ENCODE results near the gene ZBTB7C. TPM values are rescaled to one million over a fixed set of nuclear protein-coding genes. Genes with fewer than 3 reads are reported as not detected.

Gene ZBTB7C
- total RNA-seq, 1 donor from 2014 or later = 0.11 TPM

- H3K27me3 Mint-ChIP-seq (ENCODE audit: unreplicated experiment) = peaks cover 45% of the 10 kb centered on the region
- no peaks in the 10 kb centered on the region for H3K4me1 Mint-ChIP-seq (ENCODE audit: unreplicated experiment)
- H3K4me3 Mint-ChIP-seq (ENCODE audit: unreplicated experiment) = no peak overlapping the region
- H3K27ac Mint-ChIP-seq (ENCODE audit: unreplicated experiment) = no peak overlapping the region
- TF ChIP-seq CTCF (IDR thresholded peaks at IDR 0.05) = no peak
- DNase-seq (ENCODE audit: extremely low spot score, unreplicated experiment) = no peak
- H3K36me3 Mint-ChIP-seq (ENCODE audit: unreplicated experiment) = no peaks in the 10 kb centered on the region
- no peaks in the 10 kb centered on the region for H3K9me3 Mint-ChIP-seq (ENCODE audit: unreplicated experiment)
Measured at GRCh38 chr18:48149020-48149685, 260.0 kb downstream of the ZBTB7C start.

GRCh38 chr18:48142994-48143393 lies 266.2 kb downstream of the ZBTB7C start:
- no peak for TF ChIP-seq CTCF (IDR thresholded peaks at IDR 0.05)
- peaks cover 37% of the 10 kb centered on the region for H3K27me3 Mint-ChIP-seq (ENCODE audit: unreplicated experiment)

GRCh38 chr18:48142353-48142752 lies 266.8 kb downstream of the ZBTB7C start:
- no peaks in the 10 kb centered on the region for H3K36me3 Mint-ChIP-seq (ENCODE audit: unreplicated experiment)
- H3K4me1 Mint-ChIP-seq (ENCODE audit: unreplicated experiment) = peaks cover 19% of the 10 kb centered on the region
- H3K9me3 Mint-ChIP-seq (ENCODE audit: unreplicated experiment) = no peaks in the 10 kb centered on the region
- TF ChIP-seq CTCF (IDR thresholded peaks at IDR 0.05) = no peak
- DNase-seq (ENCODE audit: extremely low spot score, unreplicated experiment) = no peak
- H3K27me3 Mint-ChIP-seq (ENCODE audit: unreplicated experiment) = peaks cover 43% of the 10 kb centered on the region
- H3K4me3 Mint-ChIP-seq (ENCODE audit: unreplicated experiment) = no peak overlapping the region
- H3K27ac Mint-ChIP-seq (ENCODE audit: unreplicated experiment) = no peak overlapping the region

More at GRCh38 chr18:48142994-48143393, 266.2 kb downstream of the ZBTB7C start:
- no peaks in the 10 kb centered on the region for H3K9me3 Mint-ChIP-seq (ENCODE audit: unreplicated experiment)
- H3K4me3 Mint-ChIP-seq (ENCODE audit: unreplicated experiment) = no peak overlapping the region
- no peaks in the 10 kb centered on the region for H3K36me3 Mint-ChIP-seq (ENCODE audit: unreplicated experiment)
- no peak overlapping the region for H3K27ac Mint-ChIP-seq (ENCODE audit: unreplicated experiment)
- DNase-seq (ENCODE audit: extremely low spot score, unreplicated experiment) = no peak
- peaks cover 14% of the 10 kb centered on the region for H3K4me1 Mint-ChIP-seq (ENCODE audit: unreplicated experiment)

GRCh38 chr18:48140731-48141130 lies 268.5 kb downstream of the ZBTB7C start:
- Mint-ChIP-seq H3K27me3 (ENCODE audit: unreplicated experiment) (peaks cover 47% of the 10 kb centered on the region), H3K36me3 (ENCODE audit: unreplicated experiment) (no peaks in the 10 kb centered on the region), H3K9me3 (ENCODE audit: unreplicated experiment) (no peaks in the 10 kb centered on the region), H3K4me3 (ENCODE audit: unreplicated experiment) (no peak overlapping the region), H3K4me1 (ENCODE audit: unreplicated experiment) (peaks cover 28% of the 10 kb centered on the region), H3K27ac (ENCODE audit: unreplicated experiment) (no peak overlapping the region)
- DNase-seq (ENCODE audit: extremely low spot score, unreplicated experiment) = no peak
- no peak for TF ChIP-seq CTCF (IDR thresholded peaks at IDR 0.05)

- Mint-ChIP-seq H3K9me3 (ENCODE audit: unreplicated experiment) (no peaks in the 10 kb centered on the region), H3K4me1 (ENCODE audit: unreplicated experiment) (peaks cover 30% of the 10 kb centered on the region), H3K4me3 (ENCODE audit: unreplicated experiment) (no peak overlapping the region), H3K27ac (ENCODE audit: unreplicated experiment) (peak overlapping the region; percentile 52), H3K36me3 (ENCODE audit: unreplicated experiment) (no peaks in the 10 kb centered on the region), H3K27me3 (ENCODE audit: unreplicated experiment) (peaks cover 48% of the 10 kb centered on the region)
- DNase-seq (ENCODE audit: extremely low spot score, unreplicated experiment) = no peak
- no peak for TF ChIP-seq CTCF (IDR thresholded peaks at IDR 0.05)
Measured at GRCh38 chr18:48139431-48140347, 269.5 kb downstream of the ZBTB7C start.

Data from osteocyte (in vitro differentiated cells).